Measurements from ENCODE around the gene COA6.

- TF ChIP-seq ATF2 (IDR thresholded peaks at IDR 0.05; ENCODE audit: low read length), result no peak
- TF ChIP-seq ZNF687 (IDR thresholded peaks at IDR 0.05), result no peak
- no peak for TF ChIP-seq CHD2 (IDR thresholded peaks at IDR 0.05; ENCODE audit: borderline replicate concordance, low read depth, low read length)
- TF ChIP-seq POLR2AphosphoS2 (IDR thresholded peaks at IDR 0.05; ENCODE audit: low read depth, low read length), result no peak
- no peak for TF ChIP-seq REST (IDR thresholded peaks at IDR 0.05; ENCODE audit: low read depth, low read length)
Measured at GRCh38 chr1:234337233-234337632, 36.0 kb upstream of the COA6 start.

Data from GM12878 (cell line).